ENCODE data around the gene SLC16A11. TPM values are rescaled to one million over a fixed set of nuclear protein-coding genes. Genes with fewer than 3 reads are reported as not detected.

The SLC16A11 gene
- total and polyA plus RNA-seq, 10 donors: 0.51 to 3.9 (median 2.8) TPM; not detected in 1

DNA sequence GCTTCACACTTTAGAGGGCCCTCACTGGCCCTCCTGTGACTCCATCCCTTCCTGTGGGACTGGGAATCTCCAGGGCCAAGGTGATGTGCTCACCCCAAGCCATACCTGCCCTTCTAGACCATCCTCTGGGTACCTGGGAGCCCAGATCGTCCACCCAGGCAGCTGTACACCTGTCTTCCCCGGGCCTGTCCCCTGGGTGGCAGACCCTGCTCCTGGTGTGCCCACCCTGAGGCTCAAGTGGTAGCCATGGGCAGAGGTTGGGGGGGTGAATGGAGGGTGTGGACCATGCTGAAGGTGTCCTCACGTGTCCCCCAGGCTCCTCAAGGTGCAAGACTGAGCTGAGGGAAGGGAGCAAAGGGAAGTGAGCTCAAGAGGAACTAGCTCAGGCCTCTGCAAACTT is 26.8 kb upstream of the SLC16A11 start:
- Histone ChIP-seq H3K27ac (no peak overlapping the region), H3K36me3 (no peaks in the 10 kb centered on the region), H3K27me3 (replicated peaks in 1 of 7) (no peaks in the 10 kb centered on the region), H3K4me1 (no peaks in the 10 kb centered on the region), H3K9me3 (peaks cover 4 to 22% (median 18%) of the 10 kb centered on the region in 8 donors), H3K4me3 (no peak overlapping the region)
- DNase-seq: no peak
- intact Hi-C loops (cut with DNase I; ENCODE audit: low total_unique reads): no loop called here
- TF ChIP-seq POLR2AphosphoS5 (IDR thresholded peaks at IDR 0.05) (no peak), POLR2A (IDR thresholded peaks at IDR 0.05) (no peak)
- TF ChIP-seq, protein P1, sequence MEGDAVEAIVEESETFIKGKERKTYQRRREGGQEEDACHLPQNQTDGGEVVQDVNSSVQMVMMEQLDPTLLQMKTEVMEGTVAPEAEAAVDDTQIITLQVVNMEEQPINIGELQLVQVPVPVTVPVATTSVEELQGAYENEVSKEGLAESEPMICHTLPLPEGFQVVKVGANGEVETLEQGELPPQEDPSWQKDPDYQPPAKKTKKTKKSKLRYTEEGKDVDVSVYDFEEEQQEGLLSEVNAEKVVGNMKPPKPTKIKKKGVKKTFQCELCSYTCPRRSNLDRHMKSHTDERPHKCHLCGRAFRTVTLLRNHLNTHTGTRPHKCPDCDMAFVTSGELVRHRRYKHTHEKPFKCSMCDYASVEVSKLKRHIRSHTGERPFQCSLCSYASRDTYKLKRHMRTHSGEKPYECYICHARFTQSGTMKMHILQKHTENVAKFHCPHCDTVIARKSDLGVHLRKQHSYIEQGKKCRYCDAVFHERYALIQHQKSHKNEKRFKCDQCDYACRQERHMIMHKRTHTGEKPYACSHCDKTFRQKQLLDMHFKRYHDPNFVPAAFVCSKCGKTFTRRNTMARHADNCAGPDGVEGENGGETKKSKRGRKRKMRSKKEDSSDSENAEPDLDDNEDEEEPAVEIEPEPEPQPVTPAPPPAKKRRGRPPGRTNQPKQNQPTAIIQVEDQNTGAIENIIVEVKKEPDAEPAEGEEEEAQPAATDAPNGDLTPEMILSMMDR (IDR thresholded peaks at IDR 0.05 in 8 of 11, conservative IDR thresholded peaks at IDR 0.05 in 3 of 11): no peak
- whole genome bisulfite sequencing, 5 donors: 69 to 83% (median 77%) methylated on average over 3 of the region's 3 CpGs

DNA sequence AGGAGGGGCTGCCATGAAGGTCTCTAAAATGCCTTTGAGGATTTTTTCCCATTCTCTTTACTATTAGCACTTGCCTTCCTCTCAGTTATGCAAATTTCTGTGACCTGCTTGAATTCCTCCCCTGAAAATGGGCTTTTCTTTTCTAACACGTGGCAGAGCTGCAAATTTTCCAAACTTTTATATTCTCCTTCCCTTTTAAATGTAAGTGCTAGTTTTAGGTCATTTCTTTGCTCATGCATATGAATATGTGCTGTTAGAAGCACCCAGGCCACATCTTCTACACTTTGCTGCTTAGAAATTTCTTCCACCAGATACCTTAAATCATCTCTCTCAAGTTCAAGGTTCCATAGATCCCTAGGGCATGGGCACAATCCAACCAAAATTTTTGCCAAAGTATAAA is 24.4 kb upstream of the SLC16A11 start:
- intact Hi-C loops (cut with DNase I; ENCODE audit: low total_unique reads): no loop called here

DNA sequence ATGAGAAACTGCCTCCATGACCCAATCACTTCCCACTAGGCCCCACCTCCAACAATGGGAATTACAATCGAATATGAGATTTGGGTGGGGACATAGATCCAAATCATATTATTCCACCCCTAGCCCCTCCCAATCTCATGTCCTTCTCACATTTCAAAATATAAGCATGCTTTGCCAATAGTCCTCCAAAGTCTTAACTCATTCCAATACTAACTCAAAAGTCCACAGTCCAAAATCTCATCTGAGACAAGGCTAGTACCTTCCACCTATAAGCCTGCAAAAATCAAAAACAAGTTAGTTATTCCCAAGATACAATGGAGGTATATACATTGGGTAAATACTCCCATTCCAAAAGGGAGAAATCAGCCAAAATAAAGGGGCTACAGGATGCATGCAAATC is 23.3 kb upstream of the SLC16A11 start:
- Histone ChIP-seq H3K4me3 (no peak overlapping the region), H3K27ac (no peak overlapping the region), H3K4me1 (no peaks in the 10 kb centered on the region), H3K27me3 (replicated peaks in 1 of 7) (peaks cover 0 to 14% (median 0%) of the 10 kb centered on the region in 7 donors), H3K9me3 (peaks cover 4 to 22% (median 18%) of the 10 kb centered on the region in 8 donors), H3K36me3 (no peaks in the 10 kb centered on the region)
- 74 to 92% (median 82%) methylated on average over 1 of the region's 1 CpG for WGBS, 5 donors
- DNase-seq: no peak
- intact Hi-C loops (cut with DNase I; ENCODE audit: low total_unique reads): no loop called here
- TF ChIP-seq POLR2A (IDR thresholded peaks at IDR 0.05) (no peak), POLR2AphosphoS5 (IDR thresholded peaks at IDR 0.05) (no peak)
- TF ChIP-seq, protein P1 (IDR thresholded peaks at IDR 0.05 in 8 of 11, conservative IDR thresholded peaks at IDR 0.05 in 3 of 11): no peak

More for the DNA sequence above, 24.4 kb upstream of the SLC16A11 start:
- no peaks in the 10 kb centered on the region for H3K4me1 ChIP-seq
- H3K27ac ChIP-seq: no peak overlapping the region
- H3K27me3 ChIP-seq (replicated peaks in 1 of 7): peaks cover 0 to 14% (median 0%) of the 10 kb centered on the region in 7 donors
- H3K9me3 ChIP-seq: peaks cover 4 to 22% (median 18%) of the 10 kb centered on the region in 8 donors
- 30 to 48% (median 43%) methylated on average over 1 of the region's 1 CpG for WGBS, 5 donors
- no peak overlapping the region for H3K4me3 ChIP-seq
- no peak for TF ChIP-seq POLR2A (IDR thresholded peaks at IDR 0.05)
- TF ChIP-seq, protein P1 (IDR thresholded peaks at IDR 0.05 in 8 of 11, conservative IDR thresholded peaks at IDR 0.05 in 3 of 11): no peak
- TF ChIP-seq POLR2AphosphoS5 (IDR thresholded peaks at IDR 0.05): no peak
- DNase-seq: no peak
- no peaks in the 10 kb centered on the region for H3K36me3 ChIP-seq

DNA sequence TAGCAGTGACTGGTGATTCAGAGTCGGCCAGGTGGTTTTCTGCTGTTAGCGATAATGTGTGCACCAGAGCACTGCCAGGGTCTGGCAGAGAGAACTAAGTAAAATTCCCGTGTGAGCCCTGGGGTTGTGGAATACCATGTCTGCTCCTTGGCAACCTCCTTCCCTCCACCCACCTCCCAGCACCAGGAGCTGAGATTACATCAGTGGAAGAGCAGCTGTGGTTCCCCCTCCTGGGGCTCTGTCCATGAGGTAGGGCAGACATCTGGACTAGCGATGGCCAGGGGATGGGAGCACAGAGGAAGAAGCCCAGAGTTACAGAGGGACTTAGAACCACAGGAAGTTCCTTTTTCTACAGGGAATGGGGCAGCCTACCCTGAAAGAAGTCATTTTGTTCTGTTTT is 20.4 kb upstream of the SLC16A11 start:
- intact Hi-C loops (cut with DNase I; ENCODE audit: low total_unique reads): no loop called here

More for the DNA sequence above, 20.4 kb upstream of the SLC16A11 start:
- no peaks in the 10 kb centered on the region for H3K4me1 ChIP-seq
- DNase-seq: peak; percentile 28
- 75 to 83% (median 77%) methylated on average over 4 of the region's 4 CpGs for WGBS, 5 donors
- H3K36me3 ChIP-seq: no peaks in the 10 kb centered on the region
- H3K27me3 ChIP-seq (replicated peaks in 1 of 7): peaks cover 0 to 25% (median 0%) of the 10 kb centered on the region in 7 donors
- TF ChIP-seq POLR2A (IDR thresholded peaks at IDR 0.05): no peak
- TF ChIP-seq, protein P1 (IDR thresholded peaks at IDR 0.05 in 8 of 11, conservative IDR thresholded peaks at IDR 0.05 in 3 of 11): no peak
- TF ChIP-seq POLR2AphosphoS5 (IDR thresholded peaks at IDR 0.05): no peak
- H3K27ac ChIP-seq: no peak overlapping the region
- no peak overlapping the region for H3K4me3 ChIP-seq
- H3K9me3 ChIP-seq: peaks cover 4 to 22% (median 18%) of the 10 kb centered on the region in 8 donors
